ENCODE results near the gene HHAT.

- TF ChIP-seq, protein P1, sequence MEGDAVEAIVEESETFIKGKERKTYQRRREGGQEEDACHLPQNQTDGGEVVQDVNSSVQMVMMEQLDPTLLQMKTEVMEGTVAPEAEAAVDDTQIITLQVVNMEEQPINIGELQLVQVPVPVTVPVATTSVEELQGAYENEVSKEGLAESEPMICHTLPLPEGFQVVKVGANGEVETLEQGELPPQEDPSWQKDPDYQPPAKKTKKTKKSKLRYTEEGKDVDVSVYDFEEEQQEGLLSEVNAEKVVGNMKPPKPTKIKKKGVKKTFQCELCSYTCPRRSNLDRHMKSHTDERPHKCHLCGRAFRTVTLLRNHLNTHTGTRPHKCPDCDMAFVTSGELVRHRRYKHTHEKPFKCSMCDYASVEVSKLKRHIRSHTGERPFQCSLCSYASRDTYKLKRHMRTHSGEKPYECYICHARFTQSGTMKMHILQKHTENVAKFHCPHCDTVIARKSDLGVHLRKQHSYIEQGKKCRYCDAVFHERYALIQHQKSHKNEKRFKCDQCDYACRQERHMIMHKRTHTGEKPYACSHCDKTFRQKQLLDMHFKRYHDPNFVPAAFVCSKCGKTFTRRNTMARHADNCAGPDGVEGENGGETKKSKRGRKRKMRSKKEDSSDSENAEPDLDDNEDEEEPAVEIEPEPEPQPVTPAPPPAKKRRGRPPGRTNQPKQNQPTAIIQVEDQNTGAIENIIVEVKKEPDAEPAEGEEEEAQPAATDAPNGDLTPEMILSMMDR (IDR thresholded peaks at IDR 0.05), result no peak
- TF ChIP-seq POLR2AphosphoS5 (IDR thresholded peaks at IDR 0.05) (no peak), POLR2A (IDR thresholded peaks at IDR 0.05) (no peak), EP300 (IDR thresholded peaks at IDR 0.05) (no peak)
Observed at GRCh38 chr1:210394281-210394821, 65.6 kb downstream of the HHAT start.

All from stomach (tissue), 4 donors.